A549 (cell line): ENCODE results near the gene CINP.

Experiments
- CTCF ChIP-seq: fragments of >200 bp; sonication (Bioruptor Twin); formaldehyde crosslinking; IDR thresholded peaks from 3 replicates; pipeline ENCODE4 v1.5.1; 2016
- EP300 ChIP-seq, 2 experiments: fragments of >200 bp; sonication (Bioruptor Twin); formaldehyde crosslinking; IDR thresholded peaks; 2 replicates in 1 of 2; 3 replicates in 1 of 2; pipeline ENCODE4 v1.6.1; 2016 to 2017
- JUN ChIP-seq, 2 experiments: fragments of >200 bp; sonication (Bioruptor Twin); formaldehyde crosslinking; IDR thresholded peaks; 2 replicates in 1 of 2; 3 replicates in 1 of 2; pipeline ENCODE4 v1.6.1; 2016 to 2017
- MAZ ChIP-seq: fragments of 150-350 bp; IDR thresholded peaks from 2 replicates; pipeline ENCODE4 v1.6.1; 2014; ENCODE audit warnings: antibody characterized with exemption, low read depth, low read length, borderline replicate concordance
- MYC ChIP-seq: IDR thresholded peaks from 2 replicates; pipeline ENCODE4 v1.6.1; 2012; ENCODE audit warnings: mild to moderate bottlenecking, inconsistent platforms, low read length, improper control_type of control experiment, borderline replicate concordance
- POLR2A ChIP-seq: IDR thresholded peaks from 2 replicates; pipeline ENCODE4 v1.6.1; 2012; ENCODE audit warnings: mild to moderate bottlenecking, low read length
- REST ChIP-seq: fragments of 200-600 bp; sonication (generic); IDR thresholded peaks from 2 replicates; pipeline ENCODE4 v1.6.1; 2016; ENCODE audit warnings: antibody characterized with exemption, mild to moderate bottlenecking, moderate library complexity

GRCh38 chr14:102353126-102353619, 9.5 kb downstream of the CINP start:
- TF ChIP-seq CTCF (no peak), MAZ (no peak), MYC (no peak), POLR2A (no peak), JUN (IDR thresholded peaks at IDR 0.05) (no peak), EP300 (IDR thresholded peaks at IDR 0.05) (no peak), REST (no peak)
